ENCODE measurements around the gene RANBP17. TPM values are rescaled to one million over a fixed set of nuclear protein-coding genes. Genes with fewer than 3 reads are reported as not detected.

The RANBP17 gene
- total RNA-seq, 1 experiment from 2014 or later = 3.7 TPM

DNA sequence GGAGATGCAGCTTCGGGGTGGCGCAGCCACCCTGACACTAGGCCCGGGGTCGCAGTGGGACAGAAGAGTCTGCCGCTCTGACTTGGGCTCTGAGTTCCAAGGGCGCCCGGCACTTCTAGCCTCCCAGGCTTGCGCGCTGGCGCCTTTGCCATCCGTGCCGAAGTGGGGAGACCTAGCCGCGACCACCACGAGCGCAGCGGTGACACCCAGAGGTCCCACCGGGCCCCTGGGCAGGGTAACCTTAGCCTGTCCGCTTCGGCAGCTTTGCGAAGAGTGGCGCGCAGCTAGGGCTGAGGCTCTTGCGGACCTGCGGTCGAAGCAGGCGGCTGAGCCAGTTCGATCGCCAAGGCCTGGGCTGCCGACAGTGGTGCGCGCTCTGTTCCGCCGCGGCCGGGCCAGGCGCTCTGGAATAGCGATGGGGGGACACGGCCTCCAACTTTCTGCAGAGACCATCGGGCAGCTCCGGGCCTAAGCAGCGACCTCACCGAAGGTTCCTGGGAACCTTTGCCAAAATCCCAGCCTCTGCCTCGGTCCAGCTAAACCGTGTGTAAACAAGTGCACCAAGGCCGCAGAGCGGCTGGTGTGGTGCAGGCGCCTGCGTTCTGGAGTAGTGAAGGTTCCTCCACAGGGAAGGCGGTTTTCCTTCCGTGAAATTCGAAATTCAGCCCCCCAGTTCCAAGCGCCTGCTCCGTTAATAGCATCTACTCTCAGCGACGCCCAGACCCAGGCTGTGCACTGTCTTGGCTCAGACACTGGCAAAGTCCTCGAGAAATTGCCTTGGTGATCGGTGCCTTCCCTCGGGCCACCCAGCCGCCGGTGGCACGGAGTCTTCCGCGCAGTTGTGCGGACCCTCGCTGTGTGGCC is 454.7 kb downstream of the RANBP17 start:
- DNase-seq (ENCODE audit: low spot score) = no peak

- DNase-seq (ENCODE audit: low spot score) = no peak
Observed at GRCh38 chr5:171317230-171317629, 455.4 kb downstream of the RANBP17 start.

DNA sequence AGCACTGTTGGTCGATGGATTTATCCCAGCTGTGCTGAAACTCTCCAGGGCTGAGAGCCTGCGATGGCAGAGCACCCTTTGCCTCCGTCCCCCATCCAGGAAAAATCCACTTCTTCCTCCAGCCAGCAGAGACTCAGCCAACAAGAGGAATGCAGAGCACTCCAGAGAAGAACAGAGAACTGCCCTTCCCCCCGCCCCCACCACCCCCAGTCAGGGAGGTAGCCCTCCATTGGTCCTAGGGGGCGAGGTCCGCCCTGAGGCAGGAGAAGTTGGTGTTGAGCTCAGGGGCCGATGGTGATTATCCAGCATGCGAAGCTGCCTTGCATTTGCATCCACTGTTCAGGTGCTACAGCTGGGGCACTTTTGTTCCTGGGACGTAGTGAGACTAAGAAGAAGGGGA is 456.2 kb downstream of the RANBP17 start:
- no peak for DNase-seq (ENCODE audit: low spot score)

- DNase-seq (ENCODE audit: low spot score) = no peak
Observed at GRCh38 chr5:171321447-171321846, 459.6 kb downstream of the RANBP17 start.

DNA sequence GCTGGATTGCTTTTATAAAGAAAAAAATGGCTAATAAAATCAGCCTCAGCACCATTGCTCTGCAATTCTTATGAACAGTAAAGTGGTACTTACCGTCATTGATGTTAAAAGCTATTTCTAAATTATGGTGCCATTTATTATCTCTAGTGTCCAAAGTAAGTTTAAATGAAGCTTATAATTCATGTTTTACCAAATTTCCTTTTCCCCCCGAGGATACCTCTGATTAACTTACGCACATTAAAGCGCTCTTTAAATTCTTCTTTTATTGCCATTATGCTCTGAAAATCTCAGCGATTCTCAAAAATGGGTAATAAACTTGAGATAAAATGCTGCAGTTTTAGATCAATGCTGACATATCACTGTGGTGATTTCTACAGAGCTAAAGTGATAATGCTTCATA is 460.7 kb downstream of the RANBP17 start:
- DNase-seq (ENCODE audit: low spot score) = no peak

GRCh38 chr5:171323007-171323406 is 461.2 kb downstream of the RANBP17 start:
- no peak for DNase-seq (ENCODE audit: low spot score)

DNA sequence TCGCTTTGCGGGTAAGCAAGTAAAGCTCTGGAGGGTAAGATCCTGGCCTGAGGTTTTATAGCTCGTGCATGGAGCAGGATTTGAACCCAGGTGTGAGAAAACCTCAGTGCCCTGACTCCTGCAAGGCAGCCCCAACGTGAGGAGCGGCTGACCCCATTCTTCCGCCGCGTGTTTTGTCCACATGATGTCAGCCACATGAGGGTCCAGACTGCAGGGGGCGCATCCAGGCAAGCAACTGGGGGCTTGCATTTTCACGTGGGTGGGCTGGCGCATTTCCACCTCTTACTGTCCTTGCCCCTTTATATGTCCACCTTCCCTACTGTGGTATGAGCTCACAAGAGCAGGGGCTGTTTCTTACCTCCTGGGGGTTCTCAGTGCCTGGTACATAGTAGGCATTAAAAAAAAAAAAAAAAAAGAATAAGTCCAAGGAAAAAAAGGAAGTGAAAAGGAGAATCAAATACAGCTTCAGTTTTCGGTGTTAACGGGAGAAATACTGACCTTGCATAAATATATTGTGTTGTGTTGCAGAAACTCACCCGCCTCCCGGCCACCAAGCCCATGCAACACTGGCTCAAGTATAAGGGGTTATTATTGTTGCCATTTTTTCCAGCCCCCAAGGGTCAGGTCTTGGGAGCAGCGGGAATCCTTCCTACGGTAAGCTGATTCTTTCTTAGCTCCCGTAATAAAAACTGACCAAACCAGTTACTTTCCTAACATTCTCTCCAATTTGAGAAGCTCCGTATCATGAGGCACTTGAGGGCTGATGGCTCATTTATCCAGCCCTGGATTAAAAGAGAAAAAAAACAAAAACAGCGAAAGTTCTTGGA is 462.2 kb downstream of the RANBP17 start:
- DNase-seq (ENCODE audit: low spot score) = no peak

GRCh38 chr5:171330021-171330420 is 468.2 kb downstream of the RANBP17 start:
- no peak for DNase-seq (ENCODE audit: low spot score)

DNA sequence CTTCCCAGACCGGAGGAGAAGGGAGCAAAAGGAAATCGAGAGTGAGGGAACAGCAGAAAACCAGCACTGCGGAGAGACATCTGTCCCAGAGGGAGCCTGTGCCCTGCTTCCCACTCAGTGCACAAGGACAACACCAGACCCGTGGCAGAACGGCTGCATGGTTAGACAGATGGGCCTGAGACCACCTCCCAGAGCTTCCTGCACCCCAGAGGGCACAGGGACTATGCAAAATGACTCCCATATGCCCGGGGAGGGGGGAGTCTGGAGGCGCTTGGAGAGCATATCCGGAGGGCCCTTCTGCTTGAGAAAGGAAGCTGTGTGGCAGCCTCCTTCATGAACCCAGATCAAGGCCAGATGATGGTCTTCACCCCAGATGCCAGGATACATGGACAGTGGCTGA is 473.8 kb downstream of the RANBP17 start:
- no peak for DNase-seq (ENCODE audit: low spot score)

DNA sequence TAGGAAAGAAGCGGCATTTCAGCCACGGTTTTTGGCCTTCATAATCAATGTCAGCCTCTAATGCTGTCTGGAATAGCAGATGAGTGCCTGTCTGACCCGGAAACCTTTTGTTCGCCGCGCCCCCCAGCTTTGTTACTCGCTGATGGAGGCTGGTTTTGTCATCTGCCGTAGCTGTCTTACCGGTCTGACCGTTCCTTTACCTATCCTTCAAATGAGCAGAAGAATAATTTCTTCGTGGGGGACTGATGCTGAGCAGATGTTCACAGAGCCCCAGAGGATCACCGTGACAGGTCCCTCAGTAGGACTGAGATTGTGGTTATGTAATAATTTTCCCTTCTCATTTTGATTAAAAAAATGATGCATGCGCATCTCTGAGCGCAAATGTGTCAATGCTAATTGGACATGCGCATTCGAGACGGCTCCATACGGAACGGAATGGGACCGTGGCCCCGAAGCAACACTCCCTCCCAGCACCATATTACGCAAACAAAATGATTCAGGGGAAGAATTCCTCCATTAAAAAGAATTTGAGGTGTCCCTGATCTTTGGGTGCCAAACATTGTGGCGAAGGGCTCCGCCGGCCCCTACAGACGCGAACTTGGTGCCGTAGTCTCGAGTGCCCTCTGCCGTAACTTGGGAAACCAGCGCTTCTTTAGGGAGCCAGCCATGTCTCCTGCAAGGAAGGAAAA is 474.8 kb downstream of the RANBP17 start:
- peak; percentile 41 for DNase-seq (ENCODE audit: low spot score)

DNA sequence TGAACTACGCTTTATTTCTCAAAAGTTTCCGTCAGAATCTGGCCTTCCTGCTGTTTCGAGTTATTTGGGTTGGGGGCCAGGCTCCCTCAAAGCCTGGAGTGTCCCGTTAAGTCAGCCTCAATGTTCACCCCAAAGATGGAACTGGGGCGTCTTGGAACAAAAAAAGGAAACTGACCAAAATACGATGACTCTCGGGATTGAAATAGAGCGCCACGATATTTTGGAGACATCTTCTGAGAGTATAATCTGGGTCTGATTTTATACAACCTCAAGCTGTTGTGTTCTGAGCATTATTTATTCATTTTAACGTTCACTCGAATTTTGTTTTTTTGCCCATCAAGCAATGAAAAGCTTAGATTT is 475.4 kb downstream of the RANBP17 start:
- no peak for DNase-seq (ENCODE audit: low spot score)

DNA sequence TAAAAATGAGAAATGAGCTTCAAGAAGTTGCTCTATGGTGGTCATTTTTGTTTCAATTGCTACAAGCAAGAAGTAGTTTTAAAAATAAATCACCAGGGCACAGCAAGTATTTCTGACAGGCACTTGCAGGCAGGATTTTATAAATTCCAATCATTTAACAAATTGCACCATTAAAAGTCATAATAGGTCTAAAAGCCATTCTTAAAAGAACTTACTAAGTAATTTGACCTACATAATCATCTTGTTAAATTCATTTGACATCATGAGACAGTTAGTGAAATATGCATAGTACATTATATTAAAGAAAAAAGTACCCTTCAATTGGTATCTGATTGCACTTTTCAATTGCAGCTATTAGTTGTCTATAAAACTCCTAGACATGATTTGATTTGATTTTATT is 478.2 kb downstream of the RANBP17 start:
- DNase-seq (ENCODE audit: low spot score) = no peak

GRCh38 chr5:171340491-171340890 is 478.7 kb downstream of the RANBP17 start:
- DNase-seq (ENCODE audit: low spot score) = no peak

DNA sequence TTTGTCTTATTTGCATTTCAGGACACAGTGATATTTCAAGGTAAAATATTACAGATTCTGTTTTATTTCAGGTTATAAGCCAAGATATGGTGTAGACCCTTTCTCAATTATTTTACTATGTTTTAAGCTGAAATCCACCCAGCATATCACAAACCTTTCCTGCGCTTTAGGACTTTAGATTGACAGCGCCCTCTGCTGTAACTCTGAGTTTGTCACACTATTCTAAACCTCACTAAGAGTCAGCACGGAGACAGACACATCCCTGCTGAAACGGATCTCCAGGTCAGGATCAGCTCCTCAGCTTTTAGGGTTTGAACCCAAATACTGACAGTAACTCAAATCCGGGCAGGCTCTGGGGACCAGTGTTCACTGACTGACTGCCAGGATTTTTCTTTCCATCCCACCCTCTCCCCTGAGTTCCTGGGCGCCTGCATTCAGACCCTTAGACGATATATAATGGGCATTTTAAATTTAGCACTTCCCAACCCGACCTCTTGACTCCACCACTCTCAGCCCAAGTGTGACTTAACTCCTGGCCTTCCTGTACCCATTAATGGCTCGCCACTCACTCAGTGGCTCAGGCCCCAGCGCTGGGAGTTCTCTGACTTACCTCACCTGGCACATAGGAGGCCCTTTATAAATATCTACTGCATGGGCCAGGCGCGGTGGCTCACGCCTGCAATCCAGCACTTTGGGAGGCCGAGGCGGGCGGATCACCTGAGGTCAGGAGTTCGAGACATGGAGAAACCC is 480.7 kb downstream of the RANBP17 start:
- peak; percentile 65 for DNase-seq (ENCODE audit: low spot score)

- DNase-seq (ENCODE audit: low spot score) = no peak
Observed at GRCh38 chr5:171344936-171345608, 483.3 kb downstream of the RANBP17 start.

Small RNA genes within 50 kb of the gene (small RNA-seq; reads per million reads assigned to genes)
- gene AC091980.1 = not detected

Other genes with a start within 250 kb of the RANBP17 start
- gene GABRP, start 78.3 kb upstream of the RANBP17 start, total RNA-seq (2014; rRNA removed; shearing (Covaris generic)) = 7.4 and 11.0 TPM in 2 replicates